H1 (cell line): Measurements from ENCODE around the gene DVL1. TPM values are rescaled to one million over a fixed set of nuclear protein-coding genes. Genes with fewer than 3 reads are reported as not detected.

Source experiments
- CTCF ChIA-PET: fragments of 300-600 bp; sonication (Branson Sonifier 250); formaldehyde crosslinking; loops from one replicate; lab custom pipeline; 2021; ENCODE audit not compliant: partially characterized antibody; lab: Charles Lee
- POLR2A ChIA-PET: fragments of 300-600 bp; sonication (Branson Sonifier 250); formaldehyde crosslinking; loops from one replicate; lab custom pipeline; 2021; ENCODE audit warnings: inconsistent platforms; ENCODE audit not compliant: partially characterized antibody; lab: Charles Lee
- DNase-seq, 2 experiments: peaks; one replicate each; pipeline versions ENCODE4 v3.0.0 to v3.0.0-alpha.2; 2010 to 2022; ENCODE audit warnings: low spot score in 2 of 2, low read depth in 1 of 2, mixed read lengths in 1 of 2
- FAIRE-seq: peaks from 2 replicates; lab custom pipeline; 2011; peaks lifted over from hg19 to GRCh38; lab: Jason Lieb, UNC
- H2AFZ ChIP-seq: 2 replicates; pipeline ENCODE4 v1.8.1; 2012; ENCODE audit warnings: low read length, inconsistent platforms
- H2AK5ac ChIP-seq: 2 replicates; pipeline ENCODE4 v1.6.1; 2013; ENCODE audit warnings: low read depth, low read length
- H2BK120ac ChIP-seq: replicated peaks from 2 replicates; pipeline ENCODE3; 2013; ENCODE audit warnings: low read depth, low read length, inconsistent platforms
- H2BK12ac ChIP-seq: 2 replicates; pipeline ENCODE4 v1.6.1; 2013; ENCODE audit warnings: low read depth, low read length
- H2BK15ac ChIP-seq: 2 replicates; pipeline ENCODE4 v1.6.1; 2013; ENCODE audit warnings: low read length
- H2BK20ac ChIP-seq: 2 replicates; pipeline ENCODE4 v1.6.1; 2013; ENCODE audit warnings: low read length
- H2BK5ac ChIP-seq: 2 replicates; pipeline ENCODE4 v1.6.1; 2013; ENCODE audit warnings: low read depth, low read length
- H3K14ac ChIP-seq: 2 replicates; pipeline ENCODE4 v1.6.1; 2013; ENCODE audit warnings: inconsistent platforms; ENCODE audit not compliant: insufficient read length
- H3K18ac ChIP-seq: 2 replicates; pipeline ENCODE4 v1.6.1; 2013; ENCODE audit warnings: low read length; ENCODE audit errors: extremely low read depth
- H3K23ac ChIP-seq: 2 replicates; pipeline ENCODE4 v1.6.1; 2013; ENCODE audit warnings: inconsistent platforms; ENCODE audit not compliant: insufficient read length
- H3K23me2 ChIP-seq: 2 replicates; pipeline ENCODE4 v1.6.1; 2013; ENCODE audit warnings: low read depth, low read length
- H3K27ac ChIP-seq: 2 replicates; pipeline ENCODE4 v1.6.1; 2011; ENCODE audit warnings: low read depth, low read length, inconsistent platforms
- H3K27me3 ChIP-seq, 4 experiments: replicated peaks in 1 of 4; 1 replicate in 1 of 4; 2 replicates in 3 of 4; pipeline versions ENCODE4 v1.6.1 to v1.8.1; 2011 to 2013; ENCODE audit warnings: low read length in 3 of 4, mild to moderate bottlenecking in 3 of 4, inconsistent platforms in 2 of 4, mixed read lengths in 2 of 4, moderate library complexity in 1 of 4; ENCODE audit not compliant: control insufficient read depth in 3 of 4, insufficient read depth in 3 of 4; ENCODE audit errors: extremely low read depth in 1 of 4
- H3K36me3 ChIP-seq, 4 experiments: 2 replicates each; pipeline versions ENCODE4 v1.6.1 to v1.8.1; 2011 to 2013; ENCODE audit warnings: mild to moderate bottlenecking in 4 of 4, low read length in 3 of 4, moderate library complexity in 2 of 4, control low read depth in 1 of 4, inconsistent platforms in 1 of 4; ENCODE audit not compliant: insufficient read depth in 4 of 4, control insufficient read depth in 2 of 4
- H3K4ac ChIP-seq: replicated peaks from 2 replicates; pipeline ENCODE3; 2013; ENCODE audit warnings: low read length, low read depth, mixed read lengths, inconsistent platforms; ENCODE audit not compliant: insufficient read length
- H3K4me1 ChIP-seq, 4 experiments: replicated peaks in 1 of 4; 1 replicate in 1 of 4; 2 replicates in 3 of 4; pipeline versions ENCODE4 v1.6.1 to v1.8.1; 2011 to 2013; ENCODE audit warnings: low read length in 3 of 4, inconsistent platforms in 2 of 4, mixed read lengths in 1 of 4; ENCODE audit not compliant: insufficient read depth in 4 of 4, control insufficient read depth in 3 of 4
- H3K4me2 ChIP-seq, 2 experiments: 2 replicates each; pipeline versions ENCODE4 v1.6.1 to v1.8.1; 2011 to 2013; ENCODE audit warnings: low read depth in 2 of 2, low read length in 2 of 2, control low read depth in 1 of 2, inconsistent platforms in 1 of 2, mild to moderate bottlenecking in 1 of 2; ENCODE audit not compliant: insufficient read depth in 1 of 2
- H3K4me3 ChIP-seq, 4 experiments: fragments of 200-600, 300-600 bp in 1 of 4; sonication (generic), shearing (Covaris generic), sonication (Bioruptor Twin) in 1 of 4; 2 replicates each; pipeline versions ENCODE4 v1.5.1 to v1.8.1; 2011 to 2016; ENCODE audit warnings: low read length in 4 of 4, low read depth in 3 of 4, control low read depth in 2 of 4, inconsistent platforms in 2 of 4, mild to moderate bottlenecking in 2 of 4, mixed read lengths in 1 of 4, moderate library complexity in 1 of 4; ENCODE audit not compliant: insufficient read depth in 2 of 4; ENCODE audit errors: extremely low read depth in 1 of 4
- H3K56ac ChIP-seq: replicated peaks from 2 replicates; pipeline ENCODE3; 2013; ENCODE audit warnings: low read depth, mild to moderate bottlenecking, mixed read lengths, low read length, inconsistent platforms; ENCODE audit not compliant: insufficient read length
- H3K79me1 ChIP-seq: 2 replicates; pipeline ENCODE4 v1.6.1; 2013; ENCODE audit warnings: low read depth, low read length, control low read depth
- H3K79me2 ChIP-seq, 2 experiments: 2 replicates each; pipeline versions ENCODE4 v1.6.1 to v1.8.1; 2012 to 2013; ENCODE audit warnings: low read length in 2 of 2, mild to moderate bottlenecking in 2 of 2, inconsistent platforms in 1 of 2; ENCODE audit not compliant: insufficient read depth in 2 of 2, control insufficient read depth in 1 of 2
- H3K9ac ChIP-seq, 4 experiments: replicated peaks in 1 of 4; 1 replicate in 1 of 4; 2 replicates in 3 of 4; pipeline versions ENCODE4 v1.6.1 to v1.8.1; 2011 to 2013; ENCODE audit warnings: low read depth in 3 of 4, low read length in 3 of 4, control low read depth in 2 of 4, mild to moderate bottlenecking in 2 of 4, moderate library complexity in 2 of 4, inconsistent platforms in 1 of 4; ENCODE audit errors: extremely low read depth in 1 of 4
- H3K9me3 ChIP-seq, 2 experiments: 2 replicates each; pipeline versions ENCODE4 v1.6.1 to v1.8.1; 2012 to 2013; ENCODE audit warnings: mild to moderate bottlenecking in 2 of 2, moderate library complexity in 2 of 2, control low read depth in 1 of 2, inconsistent platforms in 1 of 2, low read depth in 1 of 2, low read length in 1 of 2, mixed read lengths in 1 of 2; ENCODE audit not compliant: insufficient read depth in 2 of 2
- H4K20me1 ChIP-seq, 2 experiments: replicated peaks in 1 of 2; 2 replicates each; pipeline versions ENCODE3 to v1.8.1; 2011 to 2013; ENCODE audit warnings: inconsistent platforms in 2 of 2, low read length in 2 of 2, mild to moderate bottlenecking in 1 of 2; ENCODE audit not compliant: insufficient read depth in 2 of 2, control insufficient read depth in 1 of 2
- H4K5ac ChIP-seq: 2 replicates; pipeline ENCODE4 v1.6.1; 2013; ENCODE audit warnings: low read length, low read depth, mixed read lengths, inconsistent platforms; ENCODE audit not compliant: insufficient read length
- H4K8ac ChIP-seq: 2 replicates; pipeline ENCODE4 v1.8.0; 2013; ENCODE audit warnings: mild to moderate bottlenecking, moderate library complexity, low read length, inconsistent platforms; ENCODE audit not compliant: insufficient read depth; ENCODE audit errors: extremely low read depth
- H4K91ac ChIP-seq: replicated peaks from 2 replicates; pipeline ENCODE3; 2013; ENCODE audit warnings: low read length, mixed read lengths, inconsistent platforms; ENCODE audit not compliant: insufficient read length
- BACH1 ChIP-seq: IDR thresholded peaks from 2 replicates; pipeline ENCODE4 v1.6.1; 2012; ENCODE audit warnings: low read length, improper control_type of control experiment
- CHD2 ChIP-seq: IDR thresholded peaks from 2 replicates; pipeline ENCODE4 v1.6.1; 2012; ENCODE audit warnings: low read length, improper control_type of control experiment
- EP300 ChIP-seq, 2 experiments: IDR thresholded peaks; 1 replicate in 1 of 2; 2 replicates in 1 of 2; pipeline ENCODE4 v1.6.1; 2011 to 2012; ENCODE audit warnings: low read depth in 2 of 2, low read length in 2 of 2, mild to moderate bottlenecking in 2 of 2, borderline replicate concordance in 1 of 2, inconsistent platforms in 1 of 2, moderate library complexity in 1 of 2
- GABPA ChIP-seq: IDR thresholded peaks from 2 replicates; pipeline ENCODE4 v1.6.1; 2011; ENCODE audit warnings: mild to moderate bottlenecking, low read length, moderate library complexity, borderline replicate concordance; ENCODE audit not compliant: insufficient read depth
- MAFK ChIP-seq: IDR thresholded peaks from 2 replicates; pipeline ENCODE4 v1.6.1; 2012; ENCODE audit warnings: low read depth, mild to moderate bottlenecking, improper control_type of control experiment, low read length
- RXRA ChIP-seq: IDR thresholded peaks from 2 replicates; pipeline ENCODE4 v1.6.1; 2011; ENCODE audit warnings: low read depth, mild to moderate bottlenecking, low read length, moderate library complexity; ENCODE audit not compliant: insufficient read depth
- WGBS, 2 experiments: shearing (Covaris generic) in 1 of 2; methylation state at CpG; one replicate each; pipeline versions ENCODE4 v1.1.6 to v1.1.7; 2013 to 2015; ENCODE audit warnings: low lambda C conversion rate in 2 of 2, mixed read lengths in 2 of 2, inconsistent platforms in 1 of 2, low coverage in 1 of 2, missing lambda C conversion rate in 1 of 2; ENCODE audit not compliant: insufficient replicate concordance in 2 of 2, insufficient coverage in 1 of 2, insufficient read length in 1 of 2; ENCODE audit errors: extremely low coverage in 1 of 2, missing lambda C conversion rate in 1 of 2; 5-methylcytosine and 5-hydroxymethylcytosine counted together
- polyA plus RNA-seq, 7 experiments: library from polyadenylated mRNA; depleted of rRNA in 3 of 7; stranded (reverse) in 5 of 7; unstranded in 2 of 7; fragments of >200 nt in 5 of 7; fragments of 200-250 nt in 2 of 7; gene quantifications; 1 replicate in 5 of 7; 2 replicates in 1 of 7; 4 replicates in 1 of 7; pipeline versions ENCODE4 v1.2.1 to v1.2.3, GENCODE V29; 2011 to 2013; ENCODE audit warnings: missing spikeins in 2 of 7, mixed read lengths in 2 of 7
- total RNA-seq: library from RNA; stranded (reverse); fragmentation: NEBNext Ultra II Directional; extraction: Animal tissue kit (Norgen Biotek cat#: 25700); gene quantifications from 2 replicates; pipeline ENCODE4 v1.2.1, GENCODE V29; 2021
- TF ChIP-seq, protein P1 (sequence below), 3 experiments: IDR thresholded peaks; 1 replicate in 2 of 3; 2 replicates in 1 of 3; pipeline versions ENCODE4 v1.5.1 to v1.6.1; 2011; ENCODE audit warnings: low read length in 3 of 3, mild to moderate bottlenecking in 3 of 3, inconsistent platforms in 2 of 3, low read depth in 1 of 3, moderate library complexity in 1 of 3; ENCODE audit not compliant: insufficient read depth in 1 of 3; ENCODE audit errors: control extremely low read depth in 1 of 3

Gene DVL1
- total and polyA plus RNA-seq, 2 of the 8 experiments (the other 6 are each of a cell fraction or from before 2014, with no cell fraction given): 39.4 to 58.9 TPM

DNA sequence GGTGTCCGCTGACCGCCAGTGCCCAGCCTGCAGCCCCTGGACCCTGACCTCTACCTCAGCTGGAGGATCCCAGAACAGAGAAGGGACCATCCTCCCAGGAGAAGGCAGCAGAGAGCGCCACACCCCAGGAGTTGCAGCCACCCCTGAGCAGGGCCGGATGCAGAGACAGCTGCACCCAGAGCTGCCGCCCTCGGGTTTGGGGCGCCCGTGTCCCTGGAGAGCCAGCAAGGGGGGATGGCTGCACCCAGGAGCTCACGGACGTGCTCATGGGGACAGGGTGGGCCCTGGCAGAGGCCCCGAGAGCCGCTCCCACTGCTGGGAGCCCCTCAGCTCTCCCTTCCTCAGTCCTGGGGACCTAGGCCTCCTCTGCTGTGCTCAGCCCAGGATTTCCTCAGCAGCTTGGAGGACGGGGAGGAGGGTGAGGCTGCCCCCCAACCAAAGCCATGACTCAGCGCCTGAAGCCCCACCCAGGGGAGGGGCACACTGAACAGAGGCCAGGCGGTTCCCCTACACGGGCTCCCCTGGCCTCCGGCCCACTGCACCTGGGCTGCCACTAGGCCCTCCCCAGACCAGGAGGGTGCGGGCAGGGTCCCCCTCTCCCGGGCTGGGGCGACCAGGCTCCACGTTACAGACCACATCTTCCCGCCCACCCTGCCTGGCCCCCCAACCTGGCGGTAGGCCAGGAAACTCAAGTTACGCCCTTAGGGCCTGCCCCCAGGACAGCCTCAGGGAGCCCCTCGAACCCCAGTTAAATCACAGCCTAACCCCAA lies 43.7 kb downstream of the DVL1 start:
- 55% methylated on average over 14 of the region's 25 CpGs; no CpG with 5 or more reads in 1 of the 2 experiments for WGBS, 2 experiments
- no peak overlapping the region for H2AK5ac ChIP-seq
- peak overlapping the region; percentile 59 to 95 for H3K4me2 ChIP-seq
- 0 out of 2 replicates have a peak overlapping the region, but pooled peaks have one; percentile 9 for H2BK12ac ChIP-seq
- peak overlapping the region; percentile 96; the same call in 1 of the 2 replicates for H4K8ac ChIP-seq
- H3K79me1 ChIP-seq: peaks cover 4% of the 10 kb centered on the region; the same call in 1 of the 2 replicates
- H3K9ac ChIP-seq: peak overlapping the region in 1 of 4 experiments; percentile 13; a peak in 1 of 7 replicates
- peaks cover 0 to 6% of the 10 kb centered on the region in 2 experiments; a peak in 1 of 4 replicates for H3K79me2 ChIP-seq
- H3K23ac ChIP-seq: no peak overlapping the region
- no peak overlapping the region for H2BK20ac ChIP-seq
- CTCF ChIA-PET: interaction anchor here (0.7 to 2.1 kb wide), 5 partner anchors 9 to 124 kb away, joined by 3 to 17 read pairs (median 3); no protein-coding TSS in a partner anchor
- peak overlapping the region; percentile 78; the same call in 1 of the 2 replicates for H2BK5ac ChIP-seq
- H3K56ac ChIP-seq: no peak overlapping the region
- H3K4me1 ChIP-seq: peaks cover 0 to 40% (median 31%) of the 10 kb centered on the region in 4 experiments; a peak in 6 of 7 replicates
- FAIRE-seq: no peak
- peaks cover 21% of the 10 kb centered on the region; the same call in 1 of the 2 replicates for H3K23me2 ChIP-seq
- H3K4ac ChIP-seq: peak overlapping the region; percentile 37
- peak overlapping the region; percentile 81 for H4K91ac ChIP-seq
- H3K14ac ChIP-seq: no peak overlapping the region
- peaks cover 0 to 23% of the 10 kb centered on the region in 2 experiments for H4K20me1 ChIP-seq
- peak overlapping the region; percentile 66 for H4K5ac ChIP-seq
- peak overlapping the region; percentile 61; the same call in 1 of the 2 replicates for H2BK15ac ChIP-seq
- peak overlapping the region; percentile 94 for H2BK120ac ChIP-seq
- H3K27me3 ChIP-seq: peaks cover 0 to 4% (median 1%) of the 10 kb centered on the region in 4 experiments; a peak in 1 of 7 replicates
- H2AFZ ChIP-seq: no peak overlapping the region
- POLR2A ChIA-PET: interaction anchor here (0.5 to 1.5 kb wide), 10 partner anchors 9 to 101 kb away, joined by 3 to 6 read pairs (median 3); partner anchors contain the start of gene AURKAIP1
- H3K9me3 ChIP-seq: no peaks in the 10 kb centered on the region
- no peak for DNase-seq
- H3K27ac ChIP-seq: peak overlapping the region; percentile 38; the same call in 1 of the 2 replicates
- H3K18ac ChIP-seq: peak overlapping the region; percentile 78; the same call in 1 of the 2 replicates
- no peaks in the 10 kb centered on the region; a peak in 1 of 8 replicates for H3K36me3 ChIP-seq
- H3K4me3 ChIP-seq: no peak overlapping the region
- TF ChIP-seq RXRA (no peak), CHD2 (no peak), BACH1 (peak; percentile 55; the same call in 1 of the 2 replicates), GABPA (no peak), EP300 (IDR thresholded peaks at IDR 0.05; ENCODE audit: borderline replicate concordance in 1 of 2, low read depth in 2 of 2, low read length in 2 of 2) (no peak), MAFK (peak; percentile 17; the same call in 1 of the 2 replicates)
- TF ChIP-seq, protein P1, sequence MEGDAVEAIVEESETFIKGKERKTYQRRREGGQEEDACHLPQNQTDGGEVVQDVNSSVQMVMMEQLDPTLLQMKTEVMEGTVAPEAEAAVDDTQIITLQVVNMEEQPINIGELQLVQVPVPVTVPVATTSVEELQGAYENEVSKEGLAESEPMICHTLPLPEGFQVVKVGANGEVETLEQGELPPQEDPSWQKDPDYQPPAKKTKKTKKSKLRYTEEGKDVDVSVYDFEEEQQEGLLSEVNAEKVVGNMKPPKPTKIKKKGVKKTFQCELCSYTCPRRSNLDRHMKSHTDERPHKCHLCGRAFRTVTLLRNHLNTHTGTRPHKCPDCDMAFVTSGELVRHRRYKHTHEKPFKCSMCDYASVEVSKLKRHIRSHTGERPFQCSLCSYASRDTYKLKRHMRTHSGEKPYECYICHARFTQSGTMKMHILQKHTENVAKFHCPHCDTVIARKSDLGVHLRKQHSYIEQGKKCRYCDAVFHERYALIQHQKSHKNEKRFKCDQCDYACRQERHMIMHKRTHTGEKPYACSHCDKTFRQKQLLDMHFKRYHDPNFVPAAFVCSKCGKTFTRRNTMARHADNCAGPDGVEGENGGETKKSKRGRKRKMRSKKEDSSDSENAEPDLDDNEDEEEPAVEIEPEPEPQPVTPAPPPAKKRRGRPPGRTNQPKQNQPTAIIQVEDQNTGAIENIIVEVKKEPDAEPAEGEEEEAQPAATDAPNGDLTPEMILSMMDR (IDR thresholded peaks at IDR 0.05; ENCODE audit: control extremely low read depth in 1 of 3, insufficient read depth in 1 of 3, low read depth in 1 of 3, low read length in 3 of 3): peak in 1 of 3 experiments; percentile 9; a peak in 1 of 4 replicates
